CD4-positive, alpha-beta T cell treated with Interleukin-4 for 4 hours (primary cell): ENCODE data around the gene MTCL1.

Experiments used
- DNase-seq: peaks from one replicate; pipeline ENCODE4 v3.0.0-alpha.2; 2020

MTCL1 gene

DNA sequence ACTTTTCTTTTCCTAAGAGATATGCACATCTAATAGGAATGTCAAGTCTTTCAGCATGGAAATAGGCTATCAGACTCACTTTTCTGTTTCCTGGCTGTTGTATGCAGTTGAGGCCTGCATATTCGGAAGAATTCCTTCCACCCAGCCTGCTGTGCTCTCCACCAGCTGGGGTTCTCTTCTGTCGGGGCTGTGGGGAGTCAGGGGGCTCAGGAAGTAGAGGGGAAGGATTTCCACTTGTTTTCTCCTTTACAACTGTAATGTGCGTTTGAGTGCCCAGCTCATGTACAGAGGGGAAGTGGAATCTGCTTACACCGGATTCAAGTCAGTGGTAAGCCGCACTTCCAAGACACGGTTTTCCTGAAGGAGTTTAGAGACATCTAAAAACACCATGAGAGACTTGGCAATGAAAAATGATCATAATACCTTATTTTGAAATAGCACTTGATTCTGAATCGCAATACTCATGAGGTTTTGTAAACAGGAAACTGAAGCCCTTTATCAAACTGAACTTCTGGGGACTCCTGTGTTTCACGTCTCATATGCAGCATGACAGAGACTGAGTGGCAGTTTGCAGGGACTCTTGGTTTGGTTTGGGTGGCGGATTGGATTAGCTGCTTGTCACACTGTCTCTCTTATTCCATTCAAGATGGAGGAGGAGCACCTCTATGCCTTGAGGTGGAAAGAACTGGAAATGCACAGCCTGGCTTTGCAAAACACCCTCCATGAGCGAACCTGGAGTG, 90.4 kb downstream of the MTCL1 start:
- no peak for DNase-seq

DNA sequence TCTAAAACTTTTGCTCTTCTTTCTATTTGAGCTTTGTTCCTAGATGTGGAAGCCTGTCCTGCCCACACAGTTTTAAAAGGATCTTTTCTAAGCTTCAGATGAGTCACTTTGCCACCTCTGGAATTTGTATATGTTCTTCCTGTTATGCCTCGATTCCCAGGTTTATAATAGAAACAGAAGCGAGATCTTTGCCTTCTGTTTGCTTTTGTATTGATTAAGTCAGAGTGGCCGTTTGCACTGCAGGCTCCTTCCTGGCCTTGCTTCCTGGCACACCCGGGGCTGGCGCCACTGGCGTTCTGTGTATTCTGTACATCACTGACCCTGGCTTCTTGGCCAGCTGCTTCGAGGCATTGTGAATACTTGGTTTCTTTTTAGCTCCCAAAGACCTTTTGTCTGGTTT, 91.8 kb downstream of the MTCL1 start:
- DNase-seq = no peak

DNA sequence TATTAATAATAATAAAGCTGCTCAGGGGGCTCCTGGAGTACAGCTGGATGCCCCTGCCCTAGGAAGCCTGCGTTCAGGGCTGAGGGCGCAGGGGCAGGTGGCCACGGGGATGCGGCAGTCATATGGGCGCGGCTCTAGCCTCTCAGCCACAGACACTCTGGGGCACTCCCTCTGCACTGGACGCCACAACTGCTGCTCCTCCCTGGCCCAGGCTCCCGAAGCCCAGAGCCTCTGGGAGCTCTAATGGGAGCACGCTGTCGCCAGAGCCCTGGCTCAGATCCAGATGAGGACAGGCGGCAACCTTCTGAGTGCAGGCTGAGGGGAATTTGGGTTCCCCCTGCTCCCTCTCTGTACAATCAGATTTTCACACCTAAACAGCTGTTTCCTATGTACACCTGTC, 93.6 kb downstream of the MTCL1 start:
- DNase-seq = no peak

DNA sequence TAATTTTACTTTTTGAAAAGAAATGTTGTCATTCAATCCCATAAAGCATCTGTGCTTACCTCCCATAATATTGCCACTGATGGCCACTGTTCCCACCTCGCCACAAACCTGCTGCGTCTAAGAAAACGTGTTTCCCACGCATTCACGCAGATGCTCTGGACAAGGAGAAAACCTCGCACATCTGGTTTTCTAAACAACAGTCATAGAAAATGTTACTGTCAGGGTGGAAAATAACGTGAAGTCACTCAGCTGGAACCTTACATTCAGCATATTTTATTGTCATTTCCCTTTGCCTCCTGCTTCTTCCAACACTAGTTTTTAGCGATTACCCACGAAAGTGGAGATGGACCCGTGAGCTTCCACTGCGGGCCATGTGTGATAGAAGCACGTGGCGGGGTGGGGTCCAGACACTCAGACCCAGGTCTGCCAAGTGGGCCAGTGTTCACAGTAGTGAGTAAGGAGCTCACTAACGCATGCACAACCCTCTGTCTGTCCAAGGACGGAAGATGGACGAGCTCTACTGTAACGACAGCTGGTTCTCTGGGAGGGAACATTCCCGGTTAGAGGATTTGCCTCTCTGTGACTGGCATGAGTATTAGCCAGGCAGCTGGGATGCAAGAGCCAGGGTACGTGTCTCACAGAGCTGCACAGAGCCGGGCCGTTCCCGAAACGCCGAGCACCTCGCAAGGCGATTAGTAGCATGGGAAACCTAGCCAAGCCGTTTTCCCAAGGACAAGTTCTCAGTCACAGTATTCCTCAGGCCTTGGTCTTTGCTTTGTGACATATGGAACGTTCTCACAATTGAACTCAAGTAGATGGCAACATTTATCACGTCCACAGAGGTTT, 94.5 kb downstream of the MTCL1 start:
- no peak for DNase-seq

DNA sequence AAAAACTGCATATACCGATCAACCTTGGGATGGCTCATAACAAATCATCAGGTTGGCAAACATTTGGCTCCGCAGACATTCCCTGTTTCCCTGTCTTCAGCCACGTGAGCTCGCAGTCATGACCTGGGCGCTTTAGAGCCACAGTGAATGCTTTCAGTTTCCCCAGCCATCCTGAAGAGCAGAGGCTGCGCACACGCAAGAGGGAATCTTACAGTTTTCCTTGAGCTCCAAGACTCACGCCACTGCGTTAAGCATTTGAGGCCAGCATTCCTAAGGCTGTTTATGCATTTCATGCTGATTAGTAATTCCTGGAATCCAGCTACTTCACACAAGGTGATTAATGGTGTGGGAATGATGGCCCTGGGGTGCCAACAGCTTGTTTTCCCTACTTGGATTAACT, 95.1 kb downstream of the MTCL1 start:
- DNase-seq = no peak

DNA sequence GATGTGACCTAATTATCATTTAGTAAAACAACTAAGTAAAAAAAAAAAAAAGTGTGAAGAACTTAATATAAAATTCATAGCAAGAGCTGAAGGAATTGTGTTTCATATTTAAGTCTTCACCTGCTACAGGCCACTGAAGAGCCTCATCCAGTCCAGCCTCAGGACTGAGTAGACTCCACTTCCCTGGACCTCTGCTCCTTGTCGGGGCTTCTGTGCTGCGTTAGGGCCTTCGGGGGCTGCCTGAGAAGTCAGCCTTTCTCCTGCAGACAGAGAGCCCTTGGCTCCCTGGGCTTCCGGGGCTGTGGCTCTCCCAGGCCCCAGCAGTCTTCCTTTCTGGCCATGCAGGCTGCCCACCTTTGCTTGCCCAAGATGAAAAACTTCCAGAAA, 95.5 kb downstream of the MTCL1 start:
- DNase-seq = no peak

DNA sequence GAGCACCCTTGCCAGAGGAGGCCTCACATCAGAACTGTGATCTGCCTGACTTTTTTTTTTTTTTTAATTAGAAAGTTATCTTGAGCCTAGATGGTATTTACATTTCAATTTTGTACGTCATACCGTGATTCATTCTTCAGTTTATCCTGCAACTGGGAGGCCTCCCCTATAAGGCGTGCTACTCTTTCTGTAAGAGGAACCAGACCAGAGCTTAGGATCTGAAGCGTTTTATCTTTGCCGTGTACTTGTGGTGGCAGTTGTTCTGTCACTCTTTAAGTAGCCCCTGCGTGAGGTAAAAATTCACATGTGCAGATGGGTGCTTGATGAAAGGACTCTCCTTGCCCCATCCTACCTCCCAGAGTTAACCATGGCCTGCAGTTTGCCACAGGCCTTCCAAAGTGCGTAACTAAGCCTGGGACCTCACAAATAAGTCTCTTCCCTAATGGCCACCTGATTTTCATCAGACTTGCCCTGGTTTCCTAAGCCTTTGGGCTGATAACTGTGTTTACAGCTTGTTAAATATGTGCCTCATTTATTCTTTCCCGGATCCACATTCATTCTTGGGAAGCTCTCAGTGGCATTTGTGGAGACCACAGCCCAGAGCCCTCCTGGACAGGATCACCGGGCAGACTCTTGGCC, 96.0 kb downstream of the MTCL1 start:
- DNase-seq = no peak

DNA sequence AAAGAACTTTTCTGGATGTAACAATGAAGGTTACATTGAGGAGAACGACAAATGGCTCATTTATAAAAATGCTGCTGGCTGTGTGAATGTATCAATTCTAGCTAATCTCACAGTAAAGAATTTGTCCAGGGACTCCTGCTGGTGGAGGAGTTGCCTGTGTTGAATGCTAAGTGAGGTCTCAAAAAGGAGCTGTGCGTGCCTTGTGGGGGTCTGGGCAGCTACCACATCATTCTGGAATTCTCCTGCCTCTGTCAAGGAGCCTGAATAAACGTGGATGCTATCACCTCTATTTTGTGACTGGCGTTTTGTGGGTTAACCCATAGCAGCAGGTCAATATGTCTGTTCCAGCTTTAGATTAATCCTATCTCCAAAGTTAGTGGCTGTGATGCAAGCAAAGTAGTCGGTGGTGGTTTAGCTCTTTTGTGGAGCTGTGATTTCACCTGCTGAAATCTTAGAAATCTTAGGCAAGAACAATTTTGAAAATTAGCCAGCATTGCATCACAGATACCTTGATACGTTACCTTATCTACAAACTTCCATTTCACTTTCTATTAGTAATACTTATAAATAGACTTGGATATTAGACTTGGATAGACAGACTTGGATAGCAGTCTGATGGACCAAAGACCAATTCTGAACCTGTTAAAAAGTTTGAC, 96.8 kb downstream of the MTCL1 start:
- no peak for DNase-seq

DNA sequence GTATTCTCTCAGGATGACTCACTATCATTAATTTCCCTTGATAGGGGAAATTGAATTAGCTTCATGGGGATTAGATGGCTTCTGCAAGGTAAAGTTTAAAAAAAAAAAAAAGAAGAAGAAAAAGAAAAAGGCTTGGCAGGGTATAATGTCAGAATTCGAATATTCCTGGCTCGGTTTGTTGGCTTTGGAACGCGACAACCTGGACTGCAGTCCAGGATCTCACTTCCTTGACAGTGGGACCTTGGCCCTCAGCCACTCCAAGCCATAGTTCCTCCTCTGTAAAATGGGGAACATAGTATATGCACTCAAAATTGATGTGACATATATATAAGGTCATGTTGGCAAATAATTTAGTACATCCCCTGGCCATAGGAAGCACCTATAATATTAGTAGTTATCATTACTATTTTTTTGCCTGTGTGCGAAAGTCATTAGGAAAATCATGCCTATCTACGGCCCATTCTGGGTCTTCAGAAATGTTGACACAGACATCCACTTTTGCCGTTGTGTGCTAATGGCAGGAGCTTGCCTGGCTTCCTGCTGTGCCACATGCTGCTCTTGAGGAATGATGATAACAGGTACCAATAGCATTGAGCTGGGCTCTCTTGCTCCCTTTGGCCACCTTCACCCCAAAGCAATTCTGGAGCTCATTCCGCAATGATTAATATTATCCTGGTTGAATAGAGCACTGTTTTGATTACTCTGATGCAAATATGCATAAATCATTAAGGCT, 97.9 kb downstream of the MTCL1 start:
- DNase-seq = no peak

DNA sequence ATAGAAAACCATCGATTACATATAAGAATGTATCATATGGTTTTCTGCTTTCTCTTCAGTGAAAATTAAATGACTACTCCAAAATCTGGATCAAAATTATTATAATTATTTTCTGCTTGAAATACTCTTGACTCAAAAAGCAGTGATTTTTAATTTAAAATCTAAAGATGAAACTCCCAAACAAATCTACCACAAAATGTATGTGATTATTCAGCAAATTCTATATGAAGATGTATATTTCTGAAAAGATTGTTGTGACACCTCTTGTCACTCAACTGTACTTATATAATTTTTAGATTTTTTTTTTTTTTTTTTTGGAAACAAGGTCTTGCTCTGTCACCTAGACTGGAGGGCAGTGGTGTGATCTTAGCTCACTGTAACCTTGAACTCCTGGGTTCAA, 98.6 kb downstream of the MTCL1 start:
- no peak for DNase-seq

DNA sequence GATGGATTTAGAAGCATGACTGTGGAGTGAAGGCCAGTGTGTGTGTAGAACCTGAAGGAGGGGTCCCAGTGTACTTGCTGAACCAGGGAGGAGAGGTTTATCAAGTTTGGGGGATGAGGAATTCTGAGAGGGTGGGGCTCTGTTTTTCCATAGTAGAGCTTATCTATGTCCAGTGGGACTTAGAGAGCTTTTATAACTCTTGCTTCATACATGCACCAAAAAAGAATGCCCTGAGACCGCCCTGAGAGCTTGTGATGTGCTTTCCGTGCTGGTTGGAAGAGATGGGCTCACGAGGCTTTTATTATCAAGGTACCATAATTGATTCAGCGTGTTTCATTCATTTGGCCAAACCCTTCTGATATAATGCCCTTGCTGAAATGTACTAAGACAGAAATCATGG, 100.2 kb downstream of the MTCL1 start:
- DNase-seq = no peak

DNA sequence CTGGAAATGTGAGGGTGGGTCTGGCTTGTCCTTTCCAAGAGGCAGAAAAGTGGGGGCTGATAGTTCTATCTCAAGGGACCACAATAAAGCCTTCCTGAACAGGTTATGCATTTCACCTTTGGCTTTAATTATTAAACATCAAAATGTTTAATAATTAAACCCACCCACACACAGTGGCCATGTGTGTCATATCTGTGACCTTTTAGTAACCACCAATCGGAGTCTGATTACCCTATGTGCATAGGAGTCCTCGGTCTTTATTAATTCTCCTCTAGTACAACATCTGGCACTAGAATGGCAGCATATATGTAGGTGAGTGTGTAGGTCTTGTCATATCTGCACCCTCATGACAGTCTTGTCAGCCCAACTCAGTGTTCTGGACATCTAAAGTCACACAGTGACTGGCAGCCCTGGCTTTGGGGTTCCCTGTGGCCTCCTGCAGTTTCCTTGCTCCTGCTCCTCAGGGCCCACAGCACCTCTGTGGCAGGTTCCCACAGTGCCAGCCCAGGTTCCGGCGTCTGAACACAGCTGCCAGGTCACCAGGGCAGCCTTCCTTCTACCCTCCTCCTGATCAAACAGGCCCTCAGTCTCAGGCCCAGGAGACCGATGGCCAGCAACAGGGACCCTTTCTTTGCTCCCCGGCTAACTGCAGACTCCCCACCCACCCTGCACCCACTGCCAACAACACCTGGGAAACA, 100.9 kb downstream of the MTCL1 start:
- DNase-seq = no peak

DNA sequence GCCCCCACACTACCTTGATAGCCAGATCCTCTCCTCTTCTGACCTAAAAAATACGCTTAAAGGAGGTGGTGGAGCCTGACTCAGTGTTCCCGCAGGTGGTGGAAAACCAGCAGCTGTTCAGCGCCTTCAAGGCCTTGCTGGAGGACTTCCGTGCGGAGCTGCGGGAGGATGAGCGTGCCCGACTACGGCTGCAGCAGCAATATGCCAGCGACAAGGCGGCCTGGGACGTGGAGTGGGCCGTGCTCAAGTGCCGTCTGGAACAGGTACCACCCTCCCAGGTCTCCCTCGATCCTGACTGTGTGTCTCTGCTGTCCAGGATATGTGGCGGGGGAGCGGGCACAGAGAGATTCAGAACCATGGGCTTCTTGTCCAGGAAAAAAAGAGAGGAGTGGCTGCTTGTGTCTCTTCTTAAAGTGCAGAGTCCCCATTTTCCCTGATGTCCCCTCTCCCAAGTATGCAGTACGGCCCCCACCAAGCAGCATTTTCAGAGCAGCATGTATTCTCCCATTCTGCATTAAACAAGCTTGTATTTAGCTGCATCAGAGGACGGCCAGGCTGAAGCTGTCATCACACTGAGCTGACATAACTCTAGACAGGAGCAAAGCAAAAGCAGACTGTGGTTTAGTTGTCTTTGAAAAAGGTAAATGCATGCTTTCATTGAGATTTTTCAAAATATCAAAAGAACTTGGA, 101.6 kb downstream of the MTCL1 start:
- DNase-seq = no peak

DNA sequence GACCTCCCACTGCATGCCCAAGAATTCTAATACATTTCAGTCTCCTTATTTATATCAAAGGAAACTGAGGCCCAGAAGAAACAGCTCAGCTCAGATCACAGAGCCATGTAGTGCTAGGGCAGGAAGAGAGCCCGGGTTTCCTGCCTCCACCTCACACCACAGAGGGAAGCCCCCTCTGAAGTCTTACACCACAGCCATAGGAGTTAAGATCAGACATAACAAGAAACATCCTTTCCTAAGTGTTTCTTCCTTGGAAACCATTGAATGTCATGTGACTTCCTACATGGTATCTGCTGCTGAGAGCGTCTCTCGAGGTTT, 102.1 kb downstream of the MTCL1 start:
- DNase-seq = no peak

DNA sequence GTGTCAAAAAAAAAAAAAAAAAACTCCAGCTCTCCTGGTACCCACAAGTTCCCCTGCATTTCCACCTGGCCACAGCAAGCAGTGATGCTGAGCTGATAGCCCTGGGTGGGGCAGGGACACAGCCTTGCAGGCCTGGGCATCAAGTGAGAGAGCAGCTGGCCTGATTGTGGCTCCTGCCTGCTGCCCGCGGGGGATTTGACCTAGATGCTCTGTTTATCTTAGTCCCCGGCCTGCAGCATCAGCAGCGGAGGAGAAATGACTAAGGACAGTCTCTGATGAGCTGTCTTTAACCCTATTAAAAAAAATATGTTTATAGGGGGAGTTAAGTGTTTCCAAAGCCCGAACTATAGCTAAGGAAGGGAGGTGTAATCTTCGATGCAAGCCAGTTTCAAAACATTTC, 102.6 kb downstream of the MTCL1 start:
- DNase-seq = no peak

DNA sequence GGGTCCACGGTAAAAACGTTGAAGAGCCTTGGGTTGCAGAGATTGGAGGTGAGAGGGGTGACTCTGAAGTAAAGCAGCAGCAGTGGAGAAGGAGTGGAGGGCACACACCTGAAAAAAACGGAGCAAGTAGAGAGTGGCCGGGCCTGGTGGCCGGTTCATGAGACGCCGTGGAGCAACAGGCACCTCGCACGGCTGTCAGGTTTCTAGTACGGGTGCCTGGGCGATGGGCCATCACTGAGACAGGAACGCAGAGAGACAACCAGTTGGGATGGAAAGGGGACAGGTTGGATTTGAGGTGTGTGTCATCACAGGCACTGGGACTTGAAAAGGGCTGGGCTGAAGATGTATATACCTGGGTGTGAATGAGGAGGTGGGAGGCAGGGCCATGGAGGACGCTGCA, 104.2 kb downstream of the MTCL1 start:
- DNase-seq = no peak

DNA sequence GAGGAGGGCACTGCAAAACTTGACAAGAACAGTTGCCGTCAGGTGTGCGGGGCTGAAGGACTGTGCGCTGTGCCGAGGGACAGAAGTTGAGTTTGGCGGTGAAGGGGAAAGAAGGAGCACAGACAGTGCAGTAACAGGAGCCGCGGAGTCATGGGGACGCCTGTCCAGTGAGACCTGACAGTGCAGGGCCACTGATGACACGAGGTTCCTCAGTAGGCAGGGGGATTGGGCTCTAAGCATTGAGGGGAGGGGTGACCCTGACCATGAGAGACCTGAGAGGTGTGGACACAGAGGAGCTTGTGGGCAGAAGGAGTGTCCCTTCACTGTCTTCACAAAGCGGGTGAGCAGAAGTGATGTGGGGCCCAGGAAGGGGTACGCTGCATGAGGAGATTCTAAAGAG, 104.8 kb downstream of the MTCL1 start:
- DNase-seq = no peak

DNA sequence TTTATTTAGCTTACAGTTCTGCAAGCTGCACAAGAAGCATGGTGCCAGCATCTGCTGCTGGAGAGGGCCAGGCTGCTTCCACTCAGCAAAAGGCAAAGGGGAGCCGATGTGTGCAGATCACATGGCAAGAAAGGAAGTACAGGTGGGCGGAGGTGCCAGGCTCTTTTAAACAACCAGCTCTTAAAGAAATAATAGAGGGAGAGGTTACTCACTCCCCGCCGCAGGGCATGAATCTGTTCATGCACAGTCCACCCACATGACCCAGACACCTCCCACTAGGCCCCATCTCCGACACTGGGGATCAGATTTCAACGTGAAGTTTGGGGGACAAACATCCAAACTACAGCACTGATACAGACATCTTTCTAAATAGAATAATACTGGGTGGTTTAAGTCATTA, 105.8 kb downstream of the MTCL1 start:
- no peak for DNase-seq

DNA sequence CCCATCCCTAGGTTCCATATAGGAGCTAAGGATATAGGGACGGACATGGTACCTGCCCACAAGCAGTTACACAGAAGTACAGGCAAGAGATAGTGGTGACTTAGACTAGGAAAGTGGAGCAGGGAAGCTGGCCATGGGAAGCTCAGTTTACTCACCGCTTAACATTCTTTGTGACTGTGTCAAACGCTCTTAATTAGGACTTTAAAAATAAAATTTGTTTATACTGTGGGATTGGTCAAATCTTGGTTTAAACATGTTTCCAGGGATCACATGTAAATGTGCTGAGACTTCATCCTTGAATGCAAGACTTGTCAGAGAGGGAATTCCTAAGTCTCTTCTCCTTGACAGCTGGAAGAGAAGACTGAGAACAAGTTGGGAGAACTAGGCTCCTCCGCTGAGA, 107.3 kb downstream of the MTCL1 start:
- no peak for DNase-seq

DNA sequence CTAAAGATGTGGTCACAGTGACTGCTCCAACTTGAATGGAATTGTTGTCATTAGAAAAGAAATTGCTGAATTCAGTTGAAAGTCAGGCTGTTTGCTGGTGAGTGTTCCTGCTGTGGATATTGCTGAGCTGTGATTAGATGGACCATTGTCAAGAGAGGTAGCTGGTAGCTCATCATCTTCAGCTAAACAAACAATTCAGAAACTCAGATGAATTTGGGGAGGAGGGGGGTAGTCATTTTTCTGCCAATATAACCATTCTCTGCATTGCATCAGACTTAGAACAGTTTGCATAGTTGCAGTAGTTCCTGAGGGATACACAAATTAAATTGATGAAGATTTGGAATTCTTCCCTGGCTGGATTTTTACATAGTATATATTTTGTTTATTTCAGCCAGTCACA, 108.3 kb downstream of the MTCL1 start:
- no peak for DNase-seq

DNA sequence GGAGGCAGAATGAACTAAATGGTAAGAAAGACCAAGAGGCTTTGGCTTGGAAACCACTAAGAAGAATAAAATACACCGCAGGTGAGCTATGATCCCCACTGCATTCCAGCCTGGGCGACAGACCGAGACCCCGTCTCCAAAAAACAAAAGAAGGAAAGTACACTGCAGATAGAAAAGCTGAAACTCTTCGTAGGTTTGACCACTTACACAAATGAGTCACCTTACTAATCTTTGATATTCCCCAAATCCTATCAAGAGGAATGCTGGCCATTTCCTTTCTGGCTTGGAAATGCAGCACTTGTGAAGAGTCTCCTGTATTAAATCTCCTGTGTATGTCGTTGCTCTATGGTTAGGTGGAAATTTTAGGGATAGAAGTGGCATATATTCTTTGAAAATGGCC, 108.8 kb downstream of the MTCL1 start:
- no peak for DNase-seq

DNA sequence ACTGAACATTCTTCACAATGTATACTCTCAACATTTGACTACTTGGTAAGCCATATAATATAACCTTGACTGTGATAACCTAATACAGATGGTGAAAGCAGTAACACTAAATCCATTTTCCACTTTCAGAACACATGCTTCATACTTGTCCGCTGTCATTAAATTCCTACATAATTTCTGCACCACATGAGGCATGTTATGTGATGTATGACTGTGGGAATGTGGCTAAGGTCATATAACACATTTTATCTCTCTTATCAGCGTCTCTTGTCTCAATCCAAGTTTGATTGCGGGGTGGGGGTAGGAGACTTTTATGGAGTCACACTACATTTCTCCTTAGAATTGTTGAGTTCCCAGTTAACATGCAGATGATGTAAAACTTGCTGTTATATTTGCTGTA, 110.9 kb downstream of the MTCL1 start:
- DNase-seq = no peak
